CD4-positive, alpha-beta T cell (primary cell): ENCODE results near the gene C1QL3. TPM values are rescaled to one million over a fixed set of nuclear protein-coding genes. Genes with fewer than 3 reads are reported as not detected.

Experiments
- ATAC-seq: fragments of 200-7000 bp; cut with Tn5 transposase; one replicate; pipeline ENCODE4 v1.10.0; 2022; ENCODE audit warnings: mild to moderate bottlenecking; ENCODE audit not compliant: poor library complexity
- CTCF ChIA-PET: fragments of 350-600 bp; sonication (Branson Sonifier 250); formaldehyde crosslinking; loops from one replicate; lab custom pipeline; 2021; ENCODE audit warnings: antibody characterized with exemption, inconsistent platforms; lab: Charles Lee
- POLR2A ChIA-PET: fragments of 350-600 bp; sonication (Branson Sonifier 250); formaldehyde crosslinking; loops from one replicate; lab custom pipeline; 2021; ENCODE audit warnings: antibody characterized with exemption, inconsistent platforms; lab: Charles Lee
- DNase-seq, 14 experiments: peaks; one replicate each; pipeline ENCODE4 v3.0.0-alpha.2; 2013 to 2020; ENCODE audit warnings: mixed read lengths in 2 of 14
- H3K27ac ChIP-seq, 2 donors: one replicate each; pipeline versions ENCODE4 v1.5.1 to v1.7.0; 2013; ENCODE audit warnings: low read length in 2 of 2, low read depth in 1 of 2, mild to moderate bottlenecking in 1 of 2
- H3K27me3 ChIP-seq, 2 experiments: 1 replicate in 1 of 2; 2 replicates in 1 of 2; pipeline versions ENCODE4 v1.6.1 to v1.7.0; 2013; ENCODE audit warnings: low read length in 2 of 2, control low read depth in 1 of 2, mild to moderate bottlenecking in 1 of 2, moderate library complexity in 1 of 2; ENCODE audit not compliant: insufficient read depth in 2 of 2, control insufficient read depth in 1 of 2
- H3K36me3 ChIP-seq: one replicate; pipeline ENCODE4 v1.6.1; 2013; ENCODE audit warnings: low read length, control low read depth; ENCODE audit not compliant: insufficient read depth
- H3K4me1 ChIP-seq: one replicate; pipeline ENCODE4 v1.6.1; 2013; ENCODE audit warnings: low read length, control low read depth; ENCODE audit not compliant: insufficient read depth
- H3K4me3 ChIP-seq: one replicate; pipeline ENCODE4 v1.5.1; 2013; ENCODE audit warnings: mild to moderate bottlenecking, low read length, moderate library complexity
- H3K9me3 ChIP-seq, 2 experiments: 1 replicate in 1 of 2; 2 replicates in 1 of 2; pipeline versions ENCODE4 v1.6.1 to v1.7.0; 2013; ENCODE audit warnings: low read length in 2 of 2, mild to moderate bottlenecking in 2 of 2, control low read depth in 1 of 2, moderate library complexity in 1 of 2; ENCODE audit not compliant: control insufficient read depth in 1 of 2, insufficient read depth in 1 of 2
- H3K27ac Mint-ChIP-seq: one replicate; pipeline ENCODE4 v1.8.0; 2020; ENCODE audit warnings: mixed read lengths
- H3K27me3 Mint-ChIP-seq: one replicate; pipeline ENCODE4 v1.8.0; 2021; ENCODE audit warnings: mixed read lengths
- H3K36me3 Mint-ChIP-seq: one replicate; pipeline ENCODE4 v1.8.0; 2021; ENCODE audit warnings: low read depth, mixed read lengths
- H3K4me1 Mint-ChIP-seq: one replicate; pipeline ENCODE4 v1.8.0; 2021; ENCODE audit warnings: low read depth, mixed read lengths
- H3K4me3 Mint-ChIP-seq: one replicate; pipeline ENCODE4 v1.8.0; 2020; ENCODE audit warnings: mild to moderate bottlenecking, mixed read lengths
- H3K9me3 Mint-ChIP-seq: one replicate; pipeline ENCODE4 v1.8.0; 2020; ENCODE audit warnings: mixed read lengths
- CTCF ChIP-seq: fragments of 200-600 bp; IDR thresholded peaks from one replicate; pipeline ENCODE4 v1.8.0; 2022; ENCODE audit warnings: antibody characterized with exemption, mild to moderate bottlenecking
- intact Hi-C, 2 experiments: fragments of 100-400 bp; cut with DNase I in 1 of 2; cut with micrococcal nuclease in 1 of 2; formaldehyde crosslinking; loops; one replicate each; pipeline versions ENCODE4 v1.15.1 to v1.9.0; 2023 to 2025; cut with DNase I, micrococcal nuclease
- total RNA-seq, 174 experiments: library from RNA in 2 of 174; stranded (reverse) in 2 of 174; gene quantifications; one replicate each; pipeline ENCODE4 v1.2.3 and lab custom pipeline; 2021 to 2026

Gene C1QL3
- total RNA-seq, 2 experiments from 2014 or later, result not detected

GRCh38 chr10:16509996-16510395 lies 11.7 kb downstream of the C1QL3 start:
- H3K36me3 Mint-ChIP-seq, result peaks cover 48% of the 10 kb centered on the region
- no peak overlapping the region for H3K27ac Mint-ChIP-seq
- intact Hi-C loops, result no loop called here

GRCh38 chr10:16505161-16505560 lies 16.5 kb downstream of the C1QL3 start:
- no peaks in the 10 kb centered on the region for H3K9me3 Mint-ChIP-seq
- ATAC-seq, result no peak
- TF ChIP-seq CTCF, result no peak
- Histone ChIP-seq H3K36me3 (peaks cover 23% of the 10 kb centered on the region), H3K4me3 (no peak overlapping the region), H3K9me3 (no peaks in the 10 kb centered on the region), H3K27me3 (no peaks in the 10 kb centered on the region), H3K4me1 (no peaks in the 10 kb centered on the region), H3K27ac (no peak overlapping the region)
- no peaks in the 10 kb centered on the region for H3K27me3 Mint-ChIP-seq
- peaks cover 29% of the 10 kb centered on the region for H3K36me3 Mint-ChIP-seq
- DNase-seq, result no peak
- ChIA-PET CTCF (no interaction called here), POLR2A (no interaction called here)
- no peak overlapping the region for H3K27ac Mint-ChIP-seq
- H3K4me3 Mint-ChIP-seq, result no peak overlapping the region
- no peaks in the 10 kb centered on the region for H3K4me1 Mint-ChIP-seq
- intact Hi-C loops, result no loop called here

More at GRCh38 chr10:16509996-16510395, 11.7 kb downstream of the C1QL3 start:
- H3K27me3 ChIP-seq, result no peaks in the 10 kb centered on the region
- ATAC-seq, result no peak
- Mint-ChIP-seq H3K9me3 (no peaks in the 10 kb centered on the region), H3K4me1 (no peaks in the 10 kb centered on the region), H3K27me3 (no peaks in the 10 kb centered on the region), H3K4me3 (no peak overlapping the region)
- no peaks in the 10 kb centered on the region for H3K9me3 ChIP-seq
- H3K4me3 ChIP-seq, result no peak overlapping the region
- ChIA-PET POLR2A (no interaction called here), CTCF (no interaction called here)
- peaks cover 26% of the 10 kb centered on the region for H3K36me3 ChIP-seq
- H3K4me1 ChIP-seq, result no peaks in the 10 kb centered on the region
- no peak for DNase-seq
- no peak for TF ChIP-seq CTCF
- no peak overlapping the region for H3K27ac ChIP-seq

GRCh38 chr10:16497911-16498310 lies 23.8 kb downstream of the C1QL3 start:
- DNase-seq (no peak), ATAC-seq (no peak)
- Mint-ChIP-seq H3K27me3 (no peaks in the 10 kb centered on the region), H3K9me3 (no peaks in the 10 kb centered on the region), H3K27ac (no peak overlapping the region), H3K36me3 (peaks cover 37% of the 10 kb centered on the region), H3K4me3 (no peak overlapping the region), H3K4me1 (no peaks in the 10 kb centered on the region)
- Histone ChIP-seq H3K9me3 (no peaks in the 10 kb centered on the region), H3K27me3 (no peaks in the 10 kb centered on the region), H3K36me3 (peaks cover 13% of the 10 kb centered on the region), H3K4me3 (no peak overlapping the region), H3K4me1 (no peaks in the 10 kb centered on the region), H3K27ac (no peak overlapping the region)
- ChIA-PET CTCF (no interaction called here), POLR2A (no interaction called here)
- intact Hi-C loops, result no loop called here
- no peak for TF ChIP-seq CTCF
